Measurements from ENCODE around the gene PEX16.

Gene PEX16

DNA sequence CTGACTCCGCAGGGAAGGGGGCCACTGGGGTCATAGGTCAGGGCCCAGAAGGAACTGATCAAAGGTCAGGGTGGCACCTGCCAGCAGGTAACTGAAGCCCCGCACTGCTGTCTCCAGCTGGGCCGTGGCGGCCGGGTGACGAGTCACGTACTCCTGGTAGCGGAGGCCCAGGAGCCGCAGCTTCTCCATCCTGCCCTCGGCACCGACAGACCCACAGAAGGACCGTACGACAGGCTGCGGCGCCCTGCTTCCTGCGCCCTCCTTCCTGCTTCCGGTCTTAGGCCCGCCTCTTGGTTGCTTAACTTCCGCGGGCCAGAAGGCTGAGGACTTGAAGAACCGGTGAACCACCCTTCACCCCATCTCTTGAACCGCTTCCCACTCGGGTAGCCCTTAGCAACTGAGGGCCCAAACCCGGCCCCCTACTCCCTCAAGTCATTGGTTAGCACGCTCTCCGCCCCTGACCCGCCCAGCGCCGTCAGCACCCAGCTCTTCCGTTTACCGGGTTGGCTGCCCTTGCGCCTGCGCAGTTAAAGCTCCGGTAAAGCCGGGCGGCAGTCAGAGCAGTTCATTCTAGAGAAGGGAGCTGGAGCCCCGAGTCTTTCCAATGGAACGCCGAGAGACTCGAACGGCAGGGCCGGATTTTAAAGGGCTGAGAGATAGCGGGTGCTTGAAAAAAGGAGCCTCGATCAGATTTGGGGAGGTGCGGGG lies at the start of gene PEX16:
PEX16 (minus strand) TSS at position 255 of the 708 bp plus-strand sequence; CDS start at position 189, 66 bp downstream.
- TF ChIP-seq, protein P1, sequence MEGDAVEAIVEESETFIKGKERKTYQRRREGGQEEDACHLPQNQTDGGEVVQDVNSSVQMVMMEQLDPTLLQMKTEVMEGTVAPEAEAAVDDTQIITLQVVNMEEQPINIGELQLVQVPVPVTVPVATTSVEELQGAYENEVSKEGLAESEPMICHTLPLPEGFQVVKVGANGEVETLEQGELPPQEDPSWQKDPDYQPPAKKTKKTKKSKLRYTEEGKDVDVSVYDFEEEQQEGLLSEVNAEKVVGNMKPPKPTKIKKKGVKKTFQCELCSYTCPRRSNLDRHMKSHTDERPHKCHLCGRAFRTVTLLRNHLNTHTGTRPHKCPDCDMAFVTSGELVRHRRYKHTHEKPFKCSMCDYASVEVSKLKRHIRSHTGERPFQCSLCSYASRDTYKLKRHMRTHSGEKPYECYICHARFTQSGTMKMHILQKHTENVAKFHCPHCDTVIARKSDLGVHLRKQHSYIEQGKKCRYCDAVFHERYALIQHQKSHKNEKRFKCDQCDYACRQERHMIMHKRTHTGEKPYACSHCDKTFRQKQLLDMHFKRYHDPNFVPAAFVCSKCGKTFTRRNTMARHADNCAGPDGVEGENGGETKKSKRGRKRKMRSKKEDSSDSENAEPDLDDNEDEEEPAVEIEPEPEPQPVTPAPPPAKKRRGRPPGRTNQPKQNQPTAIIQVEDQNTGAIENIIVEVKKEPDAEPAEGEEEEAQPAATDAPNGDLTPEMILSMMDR (conservative IDR thresholded peaks at IDR 0.05; ENCODE audit: low read depth), result no peak
- CTCF ChIA-PET, result interaction anchor here (0.6 to 1.3 kb wide), 3 partner anchors 20 to 796 kb away, joined by 3 to 4 read pairs (median 3); no protein-coding TSS in a partner anchor
- peak; percentile 97 for DNase-seq (ENCODE audit: low spot score)
- peak within 1 kb of the TSS; percentile 100 for H3K27ac ChIP-seq
- POLR2A ChIA-PET (ENCODE audit: low non-redundant PET), result interaction anchor here (1.0 to 1.6 kb wide), 2 partner anchors 9 to 13 kb away, joined by 3 to 5 read pairs; no protein-coding TSS in a partner anchor

DNA sequence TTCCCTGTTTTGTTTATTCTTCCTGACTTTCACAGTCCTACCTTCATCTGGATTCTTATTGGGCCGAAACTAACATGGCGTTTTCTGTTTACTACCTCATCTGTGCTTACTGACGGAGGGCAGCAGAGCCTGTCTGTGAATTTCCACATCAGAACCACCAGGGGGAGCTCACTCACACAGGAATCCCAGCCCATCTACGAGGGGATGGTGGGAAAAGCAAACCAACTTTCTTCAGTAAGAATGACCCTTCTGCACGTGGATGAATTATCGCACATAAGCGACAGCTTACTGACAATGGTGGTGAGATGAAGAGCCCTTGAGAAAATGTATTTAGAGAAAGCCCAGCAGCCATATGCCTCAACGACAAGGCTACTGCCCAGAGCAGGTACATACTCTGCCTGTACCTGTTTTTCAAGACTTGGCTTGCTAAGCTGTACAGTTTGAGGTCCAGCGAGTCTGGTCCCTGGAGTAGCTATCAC lies 47.3 kb upstream of the PEX16 start:
- peak; percentile 74 for DNase-seq (ENCODE audit: low spot score)
- TF ChIP-seq, protein P1 (conservative IDR thresholded peaks at IDR 0.05; ENCODE audit: low read depth), result peak; percentile 92
- ChIA-PET POLR2A (ENCODE audit: low non-redundant PET) (no interaction called here), CTCF (interaction anchor here (0.6 to 2.4 kb wide), 26 partner anchors 9 to 1169 kb away, joined by 3 to 21 read pairs (median 4); no protein-coding TSS in a partner anchor)
- H3K27ac ChIP-seq, result peak overlapping the region; percentile 36; the same call in 1 of the 2 replicates

DNA sequence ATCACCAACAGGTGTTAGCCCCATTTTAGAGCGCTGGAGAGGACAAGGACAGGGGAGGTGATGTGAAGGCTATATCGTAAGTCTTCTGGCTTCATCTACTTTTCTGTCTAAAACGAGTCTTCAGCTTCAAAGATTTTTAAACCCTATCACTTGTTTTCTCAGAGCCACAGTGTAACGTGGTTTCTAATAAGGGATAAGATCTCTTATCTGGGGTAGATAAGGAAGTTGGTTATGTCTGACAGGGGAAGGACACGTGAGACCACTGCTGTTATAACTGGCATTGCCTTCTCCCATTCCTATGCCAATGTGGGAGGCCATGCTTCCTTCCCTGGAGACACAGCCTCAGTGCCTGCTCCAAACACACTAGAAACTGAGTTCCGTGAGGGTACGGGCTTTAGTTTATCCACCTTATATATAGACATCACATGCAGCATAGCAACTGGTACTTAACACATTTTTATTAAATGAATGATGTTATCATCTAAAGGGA lies 44.1 kb upstream of the PEX16 start:
- H3K27ac ChIP-seq, result no peak overlapping the region
- DNase-seq (ENCODE audit: low spot score), result no peak
- TF ChIP-seq, protein P1 (conservative IDR thresholded peaks at IDR 0.05; ENCODE audit: low read depth), result no peak
- ChIA-PET CTCF (no interaction called here), POLR2A (ENCODE audit: low non-redundant PET) (no interaction called here)

DNA sequence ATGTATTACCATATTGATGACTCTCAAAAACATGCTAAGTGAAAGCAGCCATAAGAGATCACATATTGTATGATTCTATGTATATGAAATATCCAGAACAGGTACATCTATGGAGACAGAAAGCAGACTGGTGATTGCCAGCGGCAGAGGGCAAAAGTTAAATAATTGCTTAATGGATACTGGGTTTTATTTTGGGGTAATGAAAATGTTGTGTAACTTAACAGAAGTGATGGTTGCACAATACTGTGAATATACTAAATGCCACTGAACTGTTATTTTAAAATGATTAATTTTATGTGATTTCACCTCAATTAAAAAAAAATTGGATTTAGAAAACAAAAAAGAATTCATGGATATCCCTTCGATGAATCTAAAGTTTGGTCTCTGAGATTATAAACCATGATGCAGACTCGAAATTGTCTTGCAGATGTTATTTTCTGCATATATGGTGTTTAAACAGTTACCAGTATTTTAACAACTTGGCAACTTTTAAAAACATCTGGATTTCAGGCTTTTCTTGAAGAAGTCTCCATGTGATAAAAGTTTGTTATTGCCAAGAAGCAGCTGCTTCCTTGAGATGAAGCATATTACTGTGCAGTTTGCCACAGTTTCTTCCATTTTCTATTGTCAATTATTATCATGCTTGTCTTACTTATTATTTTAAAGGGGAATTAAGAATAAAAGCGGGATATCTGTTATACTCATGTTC lies 42.9 kb upstream of the PEX16 start:
- TF ChIP-seq, protein P1 (conservative IDR thresholded peaks at IDR 0.05; ENCODE audit: low read depth), result no peak
- H3K27ac ChIP-seq, result no peak overlapping the region
- ChIA-PET POLR2A (ENCODE audit: low non-redundant PET) (no interaction called here), CTCF (interaction anchor here (0.6 kb wide), 1 partner anchor 589 kb away, joined by 4 read pairs; no protein-coding TSS in a partner anchor)
- no peak for DNase-seq (ENCODE audit: low spot score)

DNA sequence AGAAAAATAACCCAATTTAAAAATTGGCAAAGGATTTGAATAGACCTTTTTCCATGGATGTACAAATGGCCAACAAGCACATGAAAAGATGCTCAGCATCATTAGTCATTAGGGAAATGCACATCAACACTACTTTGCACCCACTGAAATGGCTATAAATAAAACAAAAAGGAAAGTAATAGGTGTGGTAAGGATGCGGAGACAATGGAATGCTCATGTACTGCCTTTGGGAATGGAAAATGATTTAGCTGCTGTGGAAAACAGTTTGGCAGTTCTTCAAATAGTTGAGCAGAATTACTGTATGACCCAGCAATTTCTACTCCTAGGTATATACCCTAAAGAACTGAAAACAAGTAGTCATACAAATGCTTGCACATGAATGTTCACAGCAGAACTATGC lies 42.2 kb upstream of the PEX16 start:
- TF ChIP-seq, protein P1 (conservative IDR thresholded peaks at IDR 0.05; ENCODE audit: low read depth), result no peak
- ChIA-PET POLR2A (ENCODE audit: low non-redundant PET) (no interaction called here), CTCF (no interaction called here)
- DNase-seq (ENCODE audit: low spot score), result no peak
- no peak overlapping the region for H3K27ac ChIP-seq

DNA sequence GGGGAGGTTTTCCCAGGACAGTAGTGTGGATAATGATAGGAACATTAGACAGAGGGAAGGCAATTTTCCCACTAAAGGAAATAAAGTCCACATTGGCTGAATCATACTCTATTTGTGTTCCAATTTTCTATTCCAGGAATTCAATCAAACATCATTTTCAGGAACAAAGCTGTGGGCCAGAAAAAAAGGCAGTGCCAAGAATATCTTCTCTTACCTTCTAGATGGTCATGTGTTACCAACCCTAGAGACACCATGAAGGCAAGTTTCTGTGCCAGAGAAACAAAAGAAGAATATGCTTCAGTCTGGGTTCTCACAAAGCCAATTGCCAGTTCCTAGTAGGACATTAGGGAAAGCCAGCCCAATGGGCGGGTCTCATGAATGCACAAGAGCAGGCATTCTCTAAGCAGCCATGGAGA lies 32.3 kb upstream of the PEX16 start:
- TF ChIP-seq, protein P1 (conservative IDR thresholded peaks at IDR 0.05; ENCODE audit: low read depth), result no peak
- no peak overlapping the region for H3K27ac ChIP-seq
- no peak for DNase-seq (ENCODE audit: low spot score)
- CTCF ChIA-PET, result no interaction called here
- POLR2A ChIA-PET (ENCODE audit: low non-redundant PET), result no interaction called here
